Neural cell (in vitro differentiated cells): ENCODE data around the gene ATXN7L3. TPM values are rescaled to one million over a fixed set of nuclear protein-coding genes. Genes with fewer than 3 reads are reported as not detected.

ENCODE experiments used
- H2AFZ ChIP-seq: fragments of 200-600, 300-800 bp; sonication (generic), shearing (Covaris generic); 2 replicates; pipeline ENCODE4 v1.6.0; 2014; ENCODE audit warnings: low read depth, mild to moderate bottlenecking, antibody characterized with exemption, low read length, moderate library complexity
- H3F3A ChIP-seq: fragments of 200-600 bp; shearing (Covaris generic); 2 replicates; pipeline ENCODE4 v1.6.1; 2016; ENCODE audit warnings: mild to moderate bottlenecking, moderate library complexity, mixed read lengths, antibody characterized with exemption, low read length; ENCODE audit not compliant: insufficient read depth, poor library complexity, severe bottlenecking
- H3K27ac ChIP-seq: fragments of 200-600, 300-800 bp; sonication (generic), shearing (Covaris generic); 2 replicates; pipeline ENCODE4 v1.5.1; 2014; ENCODE audit warnings: mild to moderate bottlenecking, low read length, moderate library complexity
- H3K27me3 ChIP-seq: fragments of 300-800, 200-600 bp; sonication (generic), shearing (Covaris generic); 2 replicates; pipeline ENCODE4 v1.6.0; 2014; ENCODE audit warnings: mild to moderate bottlenecking, low read depth, low read length, moderate library complexity; ENCODE audit not compliant: insufficient read depth
- H3K36me3 ChIP-seq: fragments of 300-800, 200-600 bp; sonication (generic), shearing (Covaris generic); 2 replicates; pipeline ENCODE4 v1.5.1; 2014; ENCODE audit warnings: mild to moderate bottlenecking, antibody characterized with exemption, low read length, moderate library complexity; ENCODE audit not compliant: insufficient read depth
- H3K4me2 ChIP-seq: fragments of 300-800, 200-600 bp; sonication (generic), shearing (Covaris generic); 2 replicates; pipeline ENCODE4 v1.6.0; 2014; ENCODE audit warnings: mild to moderate bottlenecking, low read length
- H3K4me3 ChIP-seq: fragments of 300-800, 200-600 bp; sonication (generic), shearing (Covaris generic); 2 replicates; pipeline ENCODE4 v1.5.1; 2014; ENCODE audit warnings: mild to moderate bottlenecking, low read length, moderate library complexity
- H3K79me2 ChIP-seq: fragments of 200-600 bp; shearing (Covaris generic); replicated peaks from 2 replicates; pipeline ENCODE4 v1.6.0; 2014; ENCODE audit warnings: mild to moderate bottlenecking, low read length, moderate library complexity; ENCODE audit not compliant: insufficient read depth
- H3K9ac ChIP-seq: fragments of 300-800, 200-600 bp; sonication (generic), shearing (Covaris generic); 2 replicates; pipeline ENCODE4 v1.6.1; 2016; ENCODE audit warnings: mild to moderate bottlenecking, low read length, mixed read lengths
- H3K9me2 ChIP-seq: fragments of 200-600 bp; shearing (Covaris generic); 2 replicates; pipeline ENCODE4 v1.6.1; 2016; ENCODE audit warnings: mild to moderate bottlenecking, low read length, mixed read lengths; ENCODE audit not compliant: insufficient read depth
- H3K9me3 ChIP-seq: fragments of 200-600, 300-800 bp; sonication (generic), shearing (Covaris generic); 2 replicates; pipeline ENCODE4 v1.6.1; 2016; ENCODE audit warnings: mild to moderate bottlenecking, mixed run types, low read length, moderate library complexity, mixed read lengths
- H4K20me1 ChIP-seq: fragments of 200-600 bp; shearing (Covaris generic); 2 replicates; pipeline ENCODE4 v1.6.1; 2016; ENCODE audit warnings: mild to moderate bottlenecking, mixed run types; ENCODE audit not compliant: insufficient read depth
- EP300 ChIP-seq: fragments of 450-650 bp; conservative IDR thresholded peaks from 2 replicates; pipeline ENCODE4 v1.6.1; 2014; ENCODE audit warnings: antibody characterized with exemption, mild to moderate bottlenecking, moderate library complexity; ENCODE audit not compliant: poor library complexity, severe bottlenecking
- EZH2 ChIP-seq: fragments of 200-600, 300-800 bp; shearing (Covaris generic), sonication (generic); IDR thresholded peaks from 2 replicates; pipeline ENCODE4 v1.6.1; 2014; ENCODE audit warnings: antibody characterized with exemption, low read length, borderline replicate concordance, mild to moderate bottlenecking; ENCODE audit not compliant: insufficient read depth, poor library complexity, severe bottlenecking
- MXI1 ChIP-seq: fragments of 450-650 bp; conservative IDR thresholded peaks from 2 replicates; pipeline ENCODE4 v1.6.1; 2014; ENCODE audit warnings: antibody characterized with exemption, mild to moderate bottlenecking; ENCODE audit not compliant: poor library complexity, severe bottlenecking
- POLR2AphosphoS5 ChIP-seq: IDR thresholded peaks from 2 replicates; pipeline ENCODE4 v1.6.1; 2012
- RAD21 ChIP-seq: fragments of 450-650 bp; conservative IDR thresholded peaks from 2 replicates; pipeline ENCODE4 v1.6.1; 2014; ENCODE audit warnings: antibody characterized with exemption, mild to moderate bottlenecking, moderate library complexity
- SMC3 ChIP-seq: fragments of 450-650 bp; conservative IDR thresholded peaks from 2 replicates; pipeline ENCODE4 v1.6.1; 2014; ENCODE audit warnings: antibody characterized with exemption, mild to moderate bottlenecking, moderate library complexity; ENCODE audit not compliant: poor library complexity
- TAF1 ChIP-seq: IDR thresholded peaks from 2 replicates; pipeline ENCODE4 v1.6.1; 2012; ENCODE audit warnings: low read depth
- polyA plus RNA-seq: library from polyadenylated mRNA; depleted of rRNA; stranded (reverse); fragments of >200 nt; gene quantifications from 2 replicates; pipeline ENCODE4 v1.2.3, GENCODE V29; 2014
- TF ChIP-seq, protein P1 (sequence below): IDR thresholded peaks from 2 replicates; pipeline ENCODE4 v1.6.1; 2012; ENCODE audit warnings: borderline replicate concordance
- TF ChIP-seq, protein P2 (sequence below): fragments of 450-650 bp; IDR thresholded peaks from 2 replicates; pipeline ENCODE4 v1.5.1; 2014; ENCODE audit warnings: antibody characterized with exemption, mild to moderate bottlenecking, moderate library complexity; ENCODE audit not compliant: poor library complexity, severe bottlenecking

The ATXN7L3 gene
- polyA plus RNA-seq, 1 donor from 2014 or later, result 97.2 TPM

DNA sequence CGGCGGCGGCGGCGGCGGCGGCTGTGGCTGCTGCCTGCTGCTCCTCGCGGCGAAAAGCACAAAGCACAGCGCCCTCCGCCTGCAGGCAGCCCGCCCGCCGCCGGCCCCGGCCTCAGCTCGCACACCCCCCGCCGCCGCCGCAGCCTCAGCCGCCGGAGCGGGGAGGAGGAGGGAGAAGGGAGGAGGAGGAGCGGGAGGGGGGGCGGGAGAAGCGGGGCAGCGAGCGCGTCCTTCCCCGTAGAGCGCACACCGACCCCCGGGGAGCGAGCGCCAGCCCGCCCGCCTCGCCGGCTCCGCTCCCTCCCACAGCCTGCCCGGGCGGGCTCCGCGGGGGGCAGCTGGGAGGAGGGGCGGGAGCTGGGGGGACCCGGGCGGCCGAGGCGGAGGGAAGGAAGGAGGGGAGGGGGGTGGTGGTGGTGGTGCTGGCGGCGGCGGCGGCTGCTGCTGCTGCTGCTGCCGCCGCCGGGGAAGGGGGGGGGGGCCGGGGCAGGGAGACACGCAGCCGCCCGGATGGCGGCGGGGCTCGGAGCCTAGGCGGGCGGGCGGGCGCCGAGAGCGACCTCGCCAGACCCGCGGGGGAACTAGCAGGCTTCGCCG lies 20.0 kb upstream of the ATXN7L3 start, which contains the start of gene UBTF:
TSS of gene UBTF (minus strand) at position 60 of the 597 bp plus-strand sequence. CDS start 1,446 bp downstream, outside the sequence.
- H3K27ac ChIP-seq, result peak within 1 kb of the TSS; percentile 96
- no peaks in the 10 kb centered on the region for H3K9me3 ChIP-seq
- no peaks in the 10 kb centered on the region for H3K27me3 ChIP-seq
- peaks cover 14% of the 10 kb centered on the region for H3K36me3 ChIP-seq
- H3F3A ChIP-seq, result no peaks in the 10 kb centered on the region
- H3K4me3 ChIP-seq, result peak within 1 kb of the TSS; percentile 97
- H3K79me2 ChIP-seq, result peaks cover 29% of the 10 kb centered on the region
- no peak within 1 kb of the TSS for H3K4me2 ChIP-seq
- TF ChIP-seq POLR2AphosphoS5 (peak; percentile 29), TAF1 (peak; percentile 55), EZH2 (no peak), RAD21 (no peak)
- TF ChIP-seq, protein P1, sequence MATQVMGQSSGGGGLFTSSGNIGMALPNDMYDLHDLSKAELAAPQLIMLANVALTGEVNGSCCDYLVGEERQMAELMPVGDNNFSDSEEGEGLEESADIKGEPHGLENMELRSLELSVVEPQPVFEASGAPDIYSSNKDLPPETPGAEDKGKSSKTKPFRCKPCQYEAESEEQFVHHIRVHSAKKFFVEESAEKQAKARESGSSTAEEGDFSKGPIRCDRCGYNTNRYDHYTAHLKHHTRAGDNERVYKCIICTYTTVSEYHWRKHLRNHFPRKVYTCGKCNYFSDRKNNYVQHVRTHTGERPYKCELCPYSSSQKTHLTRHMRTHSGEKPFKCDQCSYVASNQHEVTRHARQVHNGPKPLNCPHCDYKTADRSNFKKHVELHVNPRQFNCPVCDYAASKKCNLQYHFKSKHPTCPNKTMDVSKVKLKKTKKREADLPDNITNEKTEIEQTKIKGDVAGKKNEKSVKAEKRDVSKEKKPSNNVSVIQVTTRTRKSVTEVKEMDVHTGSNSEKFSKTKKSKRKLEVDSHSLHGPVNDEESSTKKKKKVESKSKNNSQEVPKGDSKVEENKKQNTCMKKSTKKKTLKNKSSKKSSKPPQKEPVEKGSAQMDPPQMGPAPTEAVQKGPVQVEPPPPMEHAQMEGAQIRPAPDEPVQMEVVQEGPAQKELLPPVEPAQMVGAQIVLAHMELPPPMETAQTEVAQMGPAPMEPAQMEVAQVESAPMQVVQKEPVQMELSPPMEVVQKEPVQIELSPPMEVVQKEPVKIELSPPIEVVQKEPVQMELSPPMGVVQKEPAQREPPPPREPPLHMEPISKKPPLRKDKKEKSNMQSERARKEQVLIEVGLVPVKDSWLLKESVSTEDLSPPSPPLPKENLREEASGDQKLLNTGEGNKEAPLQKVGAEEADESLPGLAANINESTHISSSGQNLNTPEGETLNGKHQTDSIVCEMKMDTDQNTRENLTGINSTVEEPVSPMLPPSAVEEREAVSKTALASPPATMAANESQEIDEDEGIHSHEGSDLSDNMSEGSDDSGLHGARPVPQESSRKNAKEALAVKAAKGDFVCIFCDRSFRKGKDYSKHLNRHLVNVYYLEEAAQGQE, result no peak
- no peaks in the 10 kb centered on the region for H3K9me2 ChIP-seq
- H4K20me1 ChIP-seq, result peaks cover 24% of the 10 kb centered on the region
- no peak within 1 kb of the TSS for H2AFZ ChIP-seq
- H3K9ac ChIP-seq, result peak within 1 kb of the TSS; percentile 99

DNA sequence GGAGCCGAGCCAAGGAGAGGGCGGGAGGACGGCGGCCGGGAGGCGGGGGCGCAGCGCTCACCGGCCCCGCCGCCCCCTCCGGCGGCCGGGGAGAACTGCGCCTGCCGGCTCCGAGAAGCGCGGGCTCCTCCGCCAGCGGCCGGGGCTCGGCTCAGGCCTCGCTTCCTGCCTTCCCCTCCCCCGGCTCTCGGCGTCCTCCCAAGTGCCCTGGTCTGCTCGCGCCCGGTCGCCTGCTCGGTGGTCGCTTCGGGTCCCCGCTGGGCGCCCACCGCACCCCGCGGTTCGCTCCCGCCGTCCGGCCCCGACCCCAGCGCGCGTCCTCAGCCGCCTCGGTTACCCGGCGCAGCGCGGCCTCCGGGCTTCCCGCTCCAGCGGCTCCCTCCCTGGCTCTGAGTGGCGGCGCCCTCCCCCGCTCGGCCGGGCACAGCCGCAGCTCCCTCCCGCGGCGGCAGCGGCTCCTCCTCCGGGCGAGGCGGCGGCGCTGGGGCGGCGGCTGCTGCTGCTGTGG lies 19.5 kb upstream of the ATXN7L3 start:
- peak overlapping the region; percentile 73 for H3K27ac ChIP-seq
- H3K9me3 ChIP-seq, result no peaks in the 10 kb centered on the region
- H4K20me1 ChIP-seq, result peaks cover 24% of the 10 kb centered on the region
- peaks cover 29% of the 10 kb centered on the region for H3K79me2 ChIP-seq
- TF ChIP-seq EZH2 (no peak), MXI1 (peak; percentile 46), RAD21 (peak; percentile 20), POLR2AphosphoS5 (no peak), SMC3 (peak; percentile 29), TAF1 (no peak), EP300 (peak; percentile 19)
- TF ChIP-seq, protein P1, result no peak
- TF ChIP-seq, protein P2, sequence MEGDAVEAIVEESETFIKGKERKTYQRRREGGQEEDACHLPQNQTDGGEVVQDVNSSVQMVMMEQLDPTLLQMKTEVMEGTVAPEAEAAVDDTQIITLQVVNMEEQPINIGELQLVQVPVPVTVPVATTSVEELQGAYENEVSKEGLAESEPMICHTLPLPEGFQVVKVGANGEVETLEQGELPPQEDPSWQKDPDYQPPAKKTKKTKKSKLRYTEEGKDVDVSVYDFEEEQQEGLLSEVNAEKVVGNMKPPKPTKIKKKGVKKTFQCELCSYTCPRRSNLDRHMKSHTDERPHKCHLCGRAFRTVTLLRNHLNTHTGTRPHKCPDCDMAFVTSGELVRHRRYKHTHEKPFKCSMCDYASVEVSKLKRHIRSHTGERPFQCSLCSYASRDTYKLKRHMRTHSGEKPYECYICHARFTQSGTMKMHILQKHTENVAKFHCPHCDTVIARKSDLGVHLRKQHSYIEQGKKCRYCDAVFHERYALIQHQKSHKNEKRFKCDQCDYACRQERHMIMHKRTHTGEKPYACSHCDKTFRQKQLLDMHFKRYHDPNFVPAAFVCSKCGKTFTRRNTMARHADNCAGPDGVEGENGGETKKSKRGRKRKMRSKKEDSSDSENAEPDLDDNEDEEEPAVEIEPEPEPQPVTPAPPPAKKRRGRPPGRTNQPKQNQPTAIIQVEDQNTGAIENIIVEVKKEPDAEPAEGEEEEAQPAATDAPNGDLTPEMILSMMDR, result peak; percentile 61
- H3K4me3 ChIP-seq, result peak overlapping the region; percentile 97
- no peak overlapping the region for H3K4me2 ChIP-seq
- H3K27me3 ChIP-seq, result no peaks in the 10 kb centered on the region
- no peaks in the 10 kb centered on the region for H3K9me2 ChIP-seq
- H3K9ac ChIP-seq, result peak overlapping the region; percentile 99
- H3F3A ChIP-seq, result no peaks in the 10 kb centered on the region
- peaks cover 19% of the 10 kb centered on the region for H3K36me3 ChIP-seq
- no peak overlapping the region for H2AFZ ChIP-seq
